Measurements from ENCODE around the gene IRF8.

IRF8 gene

GRCh38 chr16:85888405-85889331, 10.3 kb upstream of the IRF8 start (continued):
- no peak for TF ChIP-seq TSHZ2 (CRISPR knock-in tag; IDR thresholded peaks at IDR 0.05)
- no peak for TF ChIP-seq ZNF70 (CRISPR knock-in tag; IDR thresholded peaks at IDR 0.05)

DNA sequence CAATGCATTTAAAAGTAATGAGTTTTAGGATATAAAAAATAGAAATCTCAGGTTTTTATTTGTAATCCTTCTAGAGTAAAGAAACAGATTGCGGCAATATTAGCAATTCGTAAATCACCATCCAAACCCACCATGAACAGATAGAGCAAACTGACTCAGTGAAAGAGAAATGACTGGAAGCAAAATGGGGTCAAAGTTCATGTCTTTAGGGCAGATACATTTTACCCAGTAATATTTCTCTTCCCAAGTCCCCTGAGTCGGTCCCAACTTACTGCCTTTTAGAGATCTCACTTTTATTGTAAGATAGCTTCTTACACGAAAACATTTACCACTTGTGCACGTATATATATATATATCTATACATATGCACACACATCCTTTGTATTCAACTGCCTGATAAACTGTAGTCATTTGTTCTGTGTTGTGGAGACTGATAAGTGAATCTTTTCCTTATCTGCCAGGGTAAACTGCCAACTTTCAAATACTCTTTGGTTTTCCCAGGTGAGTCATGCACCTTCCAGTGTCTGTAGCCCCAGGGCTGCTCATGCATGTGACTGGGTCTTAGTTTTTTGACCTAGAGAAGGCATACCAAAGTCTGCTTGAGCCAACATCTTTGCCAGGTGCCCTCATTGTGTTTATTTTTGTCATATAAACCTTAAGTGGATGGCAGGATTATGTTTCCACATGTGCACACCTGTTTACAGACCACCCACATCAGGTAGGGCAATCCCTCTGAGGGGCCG, 7.8 kb upstream of the IRF8 start:
- TF ChIP-seq ESRRG (CRISPR knock-in tag; IDR thresholded peaks at IDR 0.05) (no peak), ZNF70 (CRISPR knock-in tag; IDR thresholded peaks at IDR 0.05) (no peak)
- no peak for ATAC-seq

- TF ChIP-seq ZNF8 (CRISPR knock-in tag; IDR thresholded peaks at IDR 0.05): no peak
- no peak for ATAC-seq
These were observed 7.2 kb upstream of the IRF8 start for GRCh38 chr16:85891776-85892166.

GRCh38 chr16:85892760-85893159, 6.2 kb upstream of the IRF8 start:
- TF ChIP-seq, protein P1, sequence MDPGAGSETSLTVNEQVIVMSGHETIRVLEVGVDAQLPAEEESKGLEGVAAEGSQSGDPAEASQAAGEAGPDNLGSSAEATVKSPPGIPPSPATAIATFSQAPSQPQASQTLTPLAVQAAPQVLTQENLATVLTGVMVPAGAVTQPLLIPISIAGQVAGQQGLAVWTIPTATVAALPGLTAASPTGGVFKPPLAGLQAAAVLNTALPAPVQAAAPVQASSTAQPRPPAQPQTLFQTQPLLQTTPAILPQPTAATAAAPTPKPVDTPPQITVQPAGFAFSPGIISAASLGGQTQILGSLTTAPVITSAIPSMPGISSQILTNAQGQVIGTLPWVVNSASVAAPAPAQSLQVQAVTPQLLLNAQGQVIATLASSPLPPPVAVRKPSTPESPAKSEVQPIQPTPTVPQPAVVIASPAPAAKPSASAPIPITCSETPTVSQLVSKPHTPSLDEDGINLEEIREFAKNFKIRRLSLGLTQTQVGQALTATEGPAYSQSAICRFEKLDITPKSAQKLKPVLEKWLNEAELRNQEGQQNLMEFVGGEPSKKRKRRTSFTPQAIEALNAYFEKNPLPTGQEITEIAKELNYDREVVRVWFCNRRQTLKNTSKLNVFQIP (CRISPR knock-in tag; IDR thresholded peaks at IDR 0.05; ENCODE audit: borderline replicate concordance, low read depth): no peak
- TF ChIP-seq ZFP30 (CRISPR knock-in tag; IDR thresholded peaks at IDR 0.05): no peak
- TF ChIP-seq RARB (CRISPR knock-in tag; IDR thresholded peaks at IDR 0.05): no peak
- no peak for TF ChIP-seq ESRRG (CRISPR knock-in tag; IDR thresholded peaks at IDR 0.05)
- TF ChIP-seq GLIS3 (CRISPR knock-in tag; IDR thresholded peaks at IDR 0.05): no peak
- no peak for TF ChIP-seq CSDC2 (CRISPR knock-in tag; IDR thresholded peaks at IDR 0.05)
- TF ChIP-seq PATZ1 (CRISPR knock-in tag; IDR thresholded peaks at IDR 0.05; ENCODE audit: borderline replicate concordance): no peak
- TF ChIP-seq ZC3H10 (CRISPR knock-in tag; IDR thresholded peaks at IDR 0.05): no peak
- TF ChIP-seq, protein P2, sequence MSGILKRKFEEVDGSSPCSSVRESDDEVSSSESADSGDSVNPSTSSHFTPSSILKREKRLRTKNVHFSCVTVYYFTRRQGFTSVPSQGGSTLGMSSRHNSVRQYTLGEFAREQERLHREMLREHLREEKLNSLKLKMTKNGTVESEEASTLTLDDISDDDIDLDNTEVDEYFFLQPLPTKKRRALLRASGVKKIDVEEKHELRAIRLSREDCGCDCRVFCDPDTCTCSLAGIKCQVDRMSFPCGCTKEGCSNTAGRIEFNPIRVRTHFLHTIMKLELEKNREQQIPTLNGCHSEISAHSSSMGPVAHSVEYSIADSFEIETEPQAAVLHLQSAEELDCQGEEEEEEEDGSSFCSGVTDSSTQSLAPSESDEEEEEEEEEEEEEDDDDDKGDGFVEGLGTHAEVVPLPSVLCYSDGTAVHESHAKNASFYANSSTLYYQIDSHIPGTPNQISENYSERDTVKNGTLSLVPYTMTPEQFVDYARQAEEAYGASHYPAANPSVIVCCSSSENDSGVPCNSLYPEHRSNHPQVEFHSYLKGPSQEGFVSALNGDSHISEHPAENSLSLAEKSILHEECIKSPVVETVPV (CRISPR knock-in tag; IDR thresholded peaks at IDR 0.05): no peak
- TF ChIP-seq TSHZ2 (CRISPR knock-in tag; IDR thresholded peaks at IDR 0.05): no peak
- no peak for TF ChIP-seq ZFP3 (CRISPR knock-in tag; IDR thresholded peaks at IDR 0.05)
- no peak for TF ChIP-seq ZNF8 (CRISPR knock-in tag; IDR thresholded peaks at IDR 0.05)
- no peak for TF ChIP-seq TOX (CRISPR knock-in tag; IDR thresholded peaks at IDR 0.05; ENCODE audit: borderline replicate concordance)
- TF ChIP-seq BACH2 (CRISPR knock-in tag; IDR thresholded peaks at IDR 0.05; ENCODE audit: borderline replicate concordance): no peak
- TF ChIP-seq TCF4 (CRISPR knock-in tag; IDR thresholded peaks at IDR 0.05; ENCODE audit: borderline replicate concordance): no peak
- TF ChIP-seq OSR1 (CRISPR knock-in tag; IDR thresholded peaks at IDR 0.05): no peak
- TF ChIP-seq, protein P3, sequence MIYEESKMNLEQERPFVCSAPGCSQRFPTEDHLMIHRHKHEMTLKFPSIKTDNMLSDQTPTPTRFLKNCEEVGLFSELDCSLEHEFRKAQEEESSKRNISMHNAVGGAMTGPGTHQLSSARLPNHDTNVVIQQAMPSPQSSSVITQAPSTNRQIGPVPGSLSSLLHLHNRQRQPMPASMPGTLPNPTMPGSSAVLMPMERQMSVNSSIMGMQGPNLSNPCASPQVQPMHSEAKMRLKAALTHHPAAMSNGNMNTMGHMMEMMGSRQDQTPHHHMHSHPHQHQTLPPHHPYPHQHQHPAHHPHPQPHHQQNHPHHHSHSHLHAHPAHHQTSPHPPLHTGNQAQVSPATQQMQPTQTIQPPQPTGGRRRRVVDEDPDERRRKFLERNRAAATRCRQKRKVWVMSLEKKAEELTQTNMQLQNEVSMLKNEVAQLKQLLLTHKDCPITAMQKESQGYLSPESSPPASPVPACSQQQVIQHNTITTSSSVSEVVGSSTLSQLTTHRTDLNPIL (CRISPR knock-in tag; IDR thresholded peaks at IDR 0.05; ENCODE audit: low read depth): no peak
- TF ChIP-seq ARNTL (CRISPR knock-in tag; IDR thresholded peaks at IDR 0.05; ENCODE audit: borderline replicate concordance, low read depth): no peak
- TF ChIP-seq PPARA (CRISPR knock-in tag; IDR thresholded peaks at IDR 0.05; ENCODE audit: borderline replicate concordance): no peak
- no peak for TF ChIP-seq ZNF70 (CRISPR knock-in tag; IDR thresholded peaks at IDR 0.05)
- no peak for ATAC-seq
